Astrocyte (in vitro differentiated cells and primary cell): ENCODE data around the gene PRADC1. TPM values are rescaled to one million over a fixed set of nuclear protein-coding genes. Genes with fewer than 3 reads are reported as not detected.

Experiments used
- DNase-seq: peaks from one replicate; pipeline ENCODE4 v3.0.0-alpha.2; 2010; ENCODE audit warnings: low read depth
- FAIRE-seq: peaks from 2 replicates; lab custom pipeline; 2011; peaks lifted over from hg19 to GRCh38; lab: Jason Lieb, UNC
- H2AFZ ChIP-seq: 2 replicates; pipeline ENCODE4 v1.6.0; 2012; ENCODE audit warnings: low read depth, low read length, inconsistent platforms
- H3K27ac ChIP-seq: 2 replicates; pipeline ENCODE4 v1.5.1; 2011; ENCODE audit warnings: low read depth, low read length, inconsistent platforms
- H3K27me3 ChIP-seq: 2 replicates; pipeline ENCODE4 v1.6.0; 2011; ENCODE audit warnings: low read length, inconsistent platforms; ENCODE audit not compliant: insufficient read depth
- H3K36me3 ChIP-seq: 2 replicates; pipeline ENCODE4 v1.5.1; 2011; ENCODE audit warnings: low read length, inconsistent platforms; ENCODE audit not compliant: insufficient read depth
- H3K4me1 ChIP-seq: 2 replicates; pipeline ENCODE4 v1.5.1; 2011; ENCODE audit warnings: low read length, inconsistent platforms; ENCODE audit not compliant: insufficient read depth
- H3K4me2 ChIP-seq: 2 replicates; pipeline ENCODE4 v1.6.0; 2012; ENCODE audit warnings: low read length, inconsistent platforms
- H3K4me3 ChIP-seq: 2 replicates; pipeline ENCODE4 v1.5.1; 2011; ENCODE audit warnings: low read depth, mild to moderate bottlenecking, low read length, inconsistent platforms; ENCODE audit not compliant: insufficient read depth
- H3K79me2 ChIP-seq: 2 replicates; pipeline ENCODE4 v1.6.0; 2012; ENCODE audit warnings: mild to moderate bottlenecking, low read length, inconsistent platforms; ENCODE audit not compliant: insufficient read depth
- H3K9ac ChIP-seq: 2 replicates; pipeline ENCODE4 v1.6.0; 2012; ENCODE audit warnings: mild to moderate bottlenecking, low read length, inconsistent platforms
- H3K9me3 ChIP-seq: 2 replicates; pipeline ENCODE4 v1.5.1; 2012; ENCODE audit warnings: low read depth, mild to moderate bottlenecking, low read length, inconsistent platforms; ENCODE audit not compliant: insufficient read depth
- H4K20me1 ChIP-seq: 2 replicates; pipeline ENCODE4 v1.6.0; 2012; ENCODE audit warnings: low read length, inconsistent platforms; ENCODE audit not compliant: insufficient read depth
- H3K27ac Mint-ChIP-seq: one replicate; pipeline ENCODE4 v1.8.0; 2021; ENCODE audit warnings: mild to moderate bottlenecking, mixed read lengths; ENCODE audit not compliant: unreplicated experiment
- H3K27me3 Mint-ChIP-seq: one replicate; pipeline ENCODE4 v1.8.0; 2021; ENCODE audit warnings: low read depth, mixed read lengths; ENCODE audit not compliant: unreplicated experiment
- H3K36me3 Mint-ChIP-seq: one replicate; pipeline ENCODE4 v1.8.0; 2021; ENCODE audit warnings: low read depth, mixed read lengths; ENCODE audit not compliant: unreplicated experiment
- H3K4me1 Mint-ChIP-seq: one replicate; pipeline ENCODE4 v1.8.0; 2021; ENCODE audit warnings: low read depth, mixed read lengths; ENCODE audit not compliant: unreplicated experiment
- H3K4me3 Mint-ChIP-seq: one replicate; pipeline ENCODE4 v1.8.0; 2021; ENCODE audit warnings: mild to moderate bottlenecking, moderate library complexity, mixed read lengths; ENCODE audit not compliant: unreplicated experiment
- H3K9me3 Mint-ChIP-seq: one replicate; pipeline ENCODE4 v1.8.0; 2021; ENCODE audit warnings: mild to moderate bottlenecking, mixed read lengths; ENCODE audit not compliant: unreplicated experiment
- CTCF ChIP-seq: IDR thresholded peaks from 2 replicates; pipeline ENCODE4 v1.5.1; 2011; ENCODE audit warnings: low read depth, mild to moderate bottlenecking, inconsistent platforms, low read length, moderate library complexity; ENCODE audit not compliant: insufficient read depth
- EZH2 ChIP-seq: IDR thresholded peaks from 2 replicates; pipeline ENCODE4 v1.6.1; 2012; ENCODE audit warnings: mild to moderate bottlenecking, low read length, inconsistent platforms; ENCODE audit not compliant: insufficient read depth
- total RNA-seq: library from RNA; stranded (reverse); gene quantifications from 2 replicates; pipeline ENCODE4 v1.2.1, GENCODE V29; 2021

The PRADC1 gene
- total RNA-seq, 1 donor from 2014 or later: 13.1 TPM

- FAIRE-seq: no peak
- Histone ChIP-seq H3K27me3 (no peaks in the 10 kb centered on the region), H3K79me2 (peaks cover under 1% of the 10 kb centered on the region), H3K36me3 (peaks cover 9% of the 10 kb centered on the region), H3K4me1 (no peaks in the 10 kb centered on the region), H3K9me3 (no peaks in the 10 kb centered on the region), H3K27ac (no peak overlapping the region), H2AFZ (no peak overlapping the region), H3K4me2 (no peak overlapping the region), H4K20me1 (peaks cover 2% of the 10 kb centered on the region), H3K9ac (no peak overlapping the region), H3K4me3 (no peak overlapping the region)
- no peak for TF ChIP-seq CTCF
- no peak for TF ChIP-seq EZH2
- Mint-ChIP-seq H3K27ac (no peak overlapping the region), H3K27me3 (no peaks in the 10 kb centered on the region), H3K36me3 (peaks cover 27% of the 10 kb centered on the region), H3K9me3 (no peaks in the 10 kb centered on the region), H3K4me3 (no peak overlapping the region), H3K4me1 (peaks cover 5% of the 10 kb centered on the region)
- no peak for DNase-seq
Observed at GRCh38 chr2:73223821-73224220, 9.2 kb downstream of the PRADC1 start.

- Histone ChIP-seq H3K9me3 (no peaks in the 10 kb centered on the region), H4K20me1 (peaks cover 9% of the 10 kb centered on the region), H3K4me1 (peaks cover 3% of the 10 kb centered on the region), H3K36me3 (peaks cover 3% of the 10 kb centered on the region), H3K27ac (no peak overlapping the region), H3K27me3 (no peaks in the 10 kb centered on the region), H3K79me2 (peaks cover 35% of the 10 kb centered on the region), H3K9ac (no peak overlapping the region), H3K4me3 (no peak overlapping the region), H3K4me2 (no peak overlapping the region), H2AFZ (no peak overlapping the region)
- no peak for DNase-seq
- Mint-ChIP-seq H3K27me3 (no peaks in the 10 kb centered on the region), H3K27ac (no peak overlapping the region), H3K4me1 (peaks cover 7% of the 10 kb centered on the region), H3K9me3 (no peaks in the 10 kb centered on the region), H3K4me3 (no peak overlapping the region), H3K36me3 (peaks cover 12% of the 10 kb centered on the region)
- no peak for FAIRE-seq
- TF ChIP-seq EZH2 (no peak), CTCF (no peak)
Observed at GRCh38 chr2:73218298-73218697, 14.7 kb downstream of the PRADC1 start.

- Mint-ChIP-seq H3K27me3 (no peaks in the 10 kb centered on the region), H3K4me1 (peaks cover 7% of the 10 kb centered on the region), H3K27ac (peak overlapping the region; percentile 42), H3K4me3 (no peak overlapping the region), H3K9me3 (no peaks in the 10 kb centered on the region), H3K36me3 (peaks cover 12% of the 10 kb centered on the region)
- no peak overlapping the region for H3K4me2 ChIP-seq
- no peak overlapping the region for H2AFZ ChIP-seq
- TF ChIP-seq EZH2 (no peak), CTCF (no peak)
- DNase-seq: no peak
- H3K9ac ChIP-seq: no peak overlapping the region
- H3K4me1 ChIP-seq: peaks cover 3% of the 10 kb centered on the region
- peaks cover 35% of the 10 kb centered on the region for H3K79me2 ChIP-seq
- H3K9me3 ChIP-seq: no peaks in the 10 kb centered on the region
- H3K36me3 ChIP-seq: peaks cover 3% of the 10 kb centered on the region
- no peak overlapping the region for H3K4me3 ChIP-seq
- H3K27ac ChIP-seq: no peak overlapping the region
- no peaks in the 10 kb centered on the region for H3K27me3 ChIP-seq
- peaks cover 9% of the 10 kb centered on the region for H4K20me1 ChIP-seq
- no peak for FAIRE-seq
Observed at GRCh38 chr2:73217826-73218225, 15.2 kb downstream of the PRADC1 start.
